GM12801 (cell line): ENCODE data around the gene FHOD3.

ENCODE experiments used
- TF ChIP-seq, protein P1 (sequence below): IDR thresholded peaks from one replicate; pipeline ENCODE4 v1.5.1; 2011; ENCODE audit warnings: control low read depth; ENCODE audit not compliant: insufficient read length; ENCODE audit errors: extremely low read depth

Gene FHOD3

DNA sequence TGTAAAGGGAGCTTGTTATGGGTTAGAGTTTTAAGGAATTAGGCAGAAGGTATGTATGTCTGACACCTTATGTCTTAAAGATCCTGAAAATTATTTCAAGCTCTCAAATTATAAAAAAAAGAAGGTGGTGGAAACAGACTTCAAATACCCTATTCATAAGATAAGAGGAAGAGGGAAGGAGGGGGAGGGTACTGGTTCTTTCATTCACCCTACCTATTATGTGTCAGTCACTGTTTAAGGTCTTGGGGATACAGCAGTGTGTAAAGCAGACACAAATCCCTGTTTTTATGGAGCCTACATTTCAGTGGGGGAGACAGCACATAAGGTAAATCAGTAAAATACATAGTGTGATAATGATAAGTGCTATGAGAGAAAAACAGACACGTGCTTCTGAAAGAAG is 184.4 kb downstream of the FHOD3 start:
- TF ChIP-seq, protein P1, sequence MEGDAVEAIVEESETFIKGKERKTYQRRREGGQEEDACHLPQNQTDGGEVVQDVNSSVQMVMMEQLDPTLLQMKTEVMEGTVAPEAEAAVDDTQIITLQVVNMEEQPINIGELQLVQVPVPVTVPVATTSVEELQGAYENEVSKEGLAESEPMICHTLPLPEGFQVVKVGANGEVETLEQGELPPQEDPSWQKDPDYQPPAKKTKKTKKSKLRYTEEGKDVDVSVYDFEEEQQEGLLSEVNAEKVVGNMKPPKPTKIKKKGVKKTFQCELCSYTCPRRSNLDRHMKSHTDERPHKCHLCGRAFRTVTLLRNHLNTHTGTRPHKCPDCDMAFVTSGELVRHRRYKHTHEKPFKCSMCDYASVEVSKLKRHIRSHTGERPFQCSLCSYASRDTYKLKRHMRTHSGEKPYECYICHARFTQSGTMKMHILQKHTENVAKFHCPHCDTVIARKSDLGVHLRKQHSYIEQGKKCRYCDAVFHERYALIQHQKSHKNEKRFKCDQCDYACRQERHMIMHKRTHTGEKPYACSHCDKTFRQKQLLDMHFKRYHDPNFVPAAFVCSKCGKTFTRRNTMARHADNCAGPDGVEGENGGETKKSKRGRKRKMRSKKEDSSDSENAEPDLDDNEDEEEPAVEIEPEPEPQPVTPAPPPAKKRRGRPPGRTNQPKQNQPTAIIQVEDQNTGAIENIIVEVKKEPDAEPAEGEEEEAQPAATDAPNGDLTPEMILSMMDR, result no peak

DNA sequence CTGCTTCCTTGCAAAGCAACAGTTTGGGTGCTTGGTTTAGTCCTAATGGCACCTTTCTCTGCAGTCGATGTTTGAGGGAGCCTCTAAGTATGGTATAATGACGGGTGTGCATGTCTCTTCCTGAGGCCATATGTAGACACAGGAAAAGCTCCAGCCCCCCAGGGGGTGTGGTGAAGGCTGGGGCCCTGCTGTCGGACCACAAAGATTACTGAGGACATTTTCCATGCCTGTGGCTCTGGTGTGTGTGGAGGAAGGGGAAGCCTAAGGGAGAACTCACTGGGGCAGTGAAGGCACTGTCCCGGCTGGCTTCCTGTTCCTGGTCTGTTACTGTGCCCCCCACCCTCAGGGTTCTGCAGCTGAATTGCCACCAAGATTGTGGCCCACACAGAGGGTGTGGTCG is 187.1 kb downstream of the FHOD3 start:
- TF ChIP-seq, protein P1, result no peak

DNA sequence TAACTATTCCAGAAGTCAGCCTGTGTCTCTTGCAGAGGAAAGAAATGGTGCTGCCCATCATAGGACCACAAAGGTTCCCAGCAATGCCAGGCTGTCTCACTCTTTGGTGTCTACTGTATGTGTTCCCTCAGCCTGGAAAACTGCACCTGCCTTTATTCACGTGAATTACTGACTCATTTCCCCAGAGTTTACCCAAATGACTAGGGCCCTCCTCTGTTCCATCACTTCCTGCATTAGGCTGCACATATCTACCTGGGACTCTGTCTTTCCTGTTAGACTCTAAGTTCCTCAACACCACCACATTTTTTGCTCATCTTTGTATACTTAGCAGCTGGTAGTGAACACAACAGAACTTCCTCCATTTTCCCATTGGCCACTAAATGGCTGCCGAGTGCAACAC is 188.3 kb downstream of the FHOD3 start:
- TF ChIP-seq, protein P1, result no peak

DNA sequence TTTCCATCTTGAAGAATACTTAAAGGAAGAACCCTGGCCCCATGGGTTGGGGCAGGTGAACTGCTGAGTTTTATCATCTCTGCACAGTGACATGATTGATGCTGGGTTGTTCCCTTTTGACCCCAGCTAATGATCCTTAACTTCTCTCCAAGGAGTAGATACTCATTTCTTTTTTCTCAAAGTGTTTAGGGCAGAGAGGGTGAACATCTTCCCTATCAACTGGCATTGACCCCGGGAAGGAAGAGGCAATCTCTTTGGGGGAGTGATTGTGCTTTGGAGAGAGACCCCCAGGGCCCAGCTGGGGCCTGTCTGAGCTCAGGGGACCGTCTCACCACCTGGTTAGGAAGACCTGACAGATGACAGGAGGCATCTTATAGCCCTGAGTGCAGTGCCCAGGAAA is 190.6 kb downstream of the FHOD3 start:
- TF ChIP-seq, protein P1, result no peak

DNA sequence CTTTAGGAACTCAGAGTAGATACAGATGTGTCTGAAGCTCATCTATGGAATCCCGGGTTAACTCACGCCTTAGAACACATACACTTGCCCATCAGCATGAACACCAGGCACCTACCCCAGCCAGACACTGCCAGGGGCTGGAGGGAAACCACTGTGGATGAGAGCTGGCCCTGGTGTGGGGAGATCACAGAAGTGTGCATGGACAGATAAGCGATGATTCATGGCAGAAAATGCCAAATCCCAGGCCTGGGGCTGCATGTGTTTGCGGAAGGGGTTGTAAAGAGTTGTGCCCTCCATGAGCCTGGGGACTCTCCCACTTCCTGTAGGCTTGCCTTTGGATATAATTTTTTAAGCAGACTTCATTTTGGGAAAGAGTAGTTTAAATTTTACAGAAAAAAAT is 193.4 kb downstream of the FHOD3 start:
- TF ChIP-seq, protein P1, result no peak

DNA sequence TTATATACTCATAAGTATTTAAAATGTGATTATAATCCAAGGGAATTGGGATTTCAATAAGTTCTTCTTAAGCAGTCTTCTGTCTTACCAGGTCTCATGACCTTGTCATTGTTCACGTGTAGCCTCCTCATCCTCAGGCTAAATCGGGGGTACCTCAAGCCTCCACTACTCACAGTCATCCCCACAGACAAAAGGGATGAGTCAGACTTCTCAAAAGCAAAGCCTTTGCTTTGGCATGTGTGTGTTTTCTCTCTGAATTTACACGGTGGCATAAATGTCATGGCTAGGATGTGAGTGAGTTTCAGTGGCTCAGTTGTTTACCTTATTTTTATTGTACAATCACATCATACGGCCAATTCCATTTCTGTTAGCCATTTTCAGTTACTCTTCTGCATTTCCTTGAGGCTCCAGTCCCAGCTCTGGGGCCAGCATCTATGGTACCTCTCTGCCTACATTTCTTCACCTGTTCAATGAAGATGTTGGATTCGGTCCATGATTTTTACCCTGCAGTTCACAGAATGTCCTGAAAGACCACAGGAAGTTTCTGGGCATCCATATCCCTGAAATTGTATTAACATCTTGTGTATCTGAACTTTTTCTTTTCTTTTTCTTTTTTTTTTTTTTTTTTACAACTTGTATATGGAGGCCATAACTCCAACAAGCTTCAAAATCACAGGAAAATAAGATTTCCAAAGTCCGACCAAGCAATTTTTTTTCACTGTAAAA is 195.3 kb downstream of the FHOD3 start:
- TF ChIP-seq, protein P1, result no peak

DNA sequence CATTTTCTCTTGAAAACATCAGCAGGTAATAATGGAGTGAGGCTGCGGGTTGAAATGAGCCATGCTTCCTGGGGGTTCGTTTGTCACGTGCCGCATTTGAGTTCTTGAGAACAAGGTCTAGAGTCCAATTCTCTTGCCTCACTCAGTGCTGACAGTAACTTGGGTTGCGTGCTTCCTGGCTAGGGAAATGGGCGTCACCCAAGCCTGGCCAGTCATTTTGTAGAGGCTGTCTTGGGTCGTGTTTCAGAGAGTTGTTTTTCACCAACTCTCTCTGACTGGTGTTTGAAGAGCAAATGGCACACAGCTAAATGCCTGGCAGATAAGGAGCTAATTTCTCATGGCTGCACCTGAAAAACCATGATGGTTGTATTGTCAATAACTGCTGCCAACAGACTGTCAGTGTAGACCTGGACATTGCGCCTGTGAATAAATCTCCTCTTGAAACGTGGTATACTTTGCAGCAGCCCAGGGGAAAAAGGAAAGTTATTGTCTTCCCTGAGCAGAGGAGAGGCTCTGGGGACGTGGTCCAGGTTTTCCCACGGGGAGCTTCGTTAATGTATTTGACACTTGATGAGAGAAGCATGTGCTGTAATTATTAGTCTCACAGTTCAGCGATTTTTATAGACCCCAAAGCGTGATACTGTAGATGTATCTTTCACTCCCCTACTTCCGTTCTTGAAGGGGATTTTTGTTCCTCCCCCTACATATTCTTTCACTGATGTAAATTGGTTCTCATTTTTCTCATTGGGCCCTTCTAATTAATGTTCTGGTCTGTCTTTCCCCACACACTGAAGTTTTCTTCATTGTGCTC is 196.0 kb downstream of the FHOD3 start:
- TF ChIP-seq, protein P1, result no peak
